H9 (cell line): Measurements from ENCODE around the gene LMO3. TPM values are rescaled to one million over a fixed set of nuclear protein-coding genes. Genes with fewer than 3 reads are reported as not detected.

Experiments
- DNase-seq: peaks from one replicate; pipeline ENCODE4 v3.0.0-alpha.2; 2017
- H2AFZ ChIP-seq: one replicate; pipeline ENCODE4 v1.6.1; 2013; ENCODE audit warnings: mild to moderate bottlenecking, low read length, control low read depth, moderate library complexity
- H2AK5ac ChIP-seq: 2 replicates; pipeline ENCODE4 v1.6.1; 2013; ENCODE audit warnings: low read length, control low read depth, mixed read lengths; ENCODE audit not compliant: insufficient read length
- H2BK120ac ChIP-seq: one replicate; pipeline ENCODE4 v1.6.1; 2013; ENCODE audit warnings: low read depth, mild to moderate bottlenecking, low read length, control low read depth, inconsistent platforms; ENCODE audit not compliant: poor library complexity, severe bottlenecking
- H2BK12ac ChIP-seq: 2 replicates; pipeline ENCODE4 v1.6.1; 2013; ENCODE audit warnings: low read length, control low read depth, mixed read lengths, low read depth; ENCODE audit not compliant: insufficient read length
- H2BK15ac ChIP-seq: 2 replicates; pipeline ENCODE4 v1.6.1; 2013; ENCODE audit warnings: low read depth, low read length, control low read depth
- H2BK20ac ChIP-seq: one replicate; pipeline ENCODE4 v1.6.1; 2013; ENCODE audit warnings: low read depth, mild to moderate bottlenecking, low read length, control low read depth, inconsistent platforms; ENCODE audit not compliant: poor library complexity, severe bottlenecking
- H2BK5ac ChIP-seq: 2 replicates; pipeline ENCODE4 v1.6.1; 2013; ENCODE audit warnings: low read length, control low read depth, mixed read lengths; ENCODE audit not compliant: insufficient read length
- H3K14ac ChIP-seq: 2 replicates; pipeline ENCODE4 v1.6.1; 2013; ENCODE audit warnings: low read length, control low read depth; ENCODE audit not compliant: insufficient read depth
- H3K18ac ChIP-seq: 2 replicates; pipeline ENCODE4 v1.6.1; 2013; ENCODE audit warnings: low read depth, mild to moderate bottlenecking, mixed read lengths, low read length, control low read depth; ENCODE audit not compliant: insufficient read length
- H3K23ac ChIP-seq: 2 replicates; pipeline ENCODE4 v1.6.1; 2013; ENCODE audit warnings: low read length, control low read depth, mixed read lengths, low read depth; ENCODE audit not compliant: insufficient read length
- H3K23me2 ChIP-seq: 2 replicates; pipeline ENCODE4 v1.6.1; 2013; ENCODE audit warnings: low read depth, mild to moderate bottlenecking, mixed read lengths, low read length, control low read depth; ENCODE audit not compliant: insufficient read length, poor library complexity, severe bottlenecking
- H3K27ac ChIP-seq: 2 replicates; pipeline ENCODE4 v1.5.1; 2013; ENCODE audit warnings: low read length, control low read depth, mixed read lengths, low read depth; ENCODE audit not compliant: insufficient read length
- H3K27me3 ChIP-seq: 2 replicates; pipeline ENCODE4 v1.6.1; 2013; ENCODE audit warnings: low read length, control low read depth, inconsistent platforms; ENCODE audit not compliant: insufficient read depth
- H3K4ac ChIP-seq: 2 replicates; pipeline ENCODE4 v1.6.1; 2013; ENCODE audit warnings: low read depth, mild to moderate bottlenecking, control low read depth, inconsistent platforms, low read length, moderate library complexity
- H3K4me1 ChIP-seq: 2 replicates; pipeline ENCODE4 v1.6.1; 2013; ENCODE audit warnings: low read length, control low read depth, inconsistent platforms; ENCODE audit not compliant: insufficient read depth
- H3K4me2 ChIP-seq: 2 replicates; pipeline ENCODE4 v1.6.1; 2013; ENCODE audit warnings: low read length, control low read depth, mixed read lengths; ENCODE audit not compliant: insufficient read length, insufficient read depth
- H3K56ac ChIP-seq: 2 replicates; pipeline ENCODE4 v1.6.1; 2013; ENCODE audit warnings: low read depth, mild to moderate bottlenecking, mixed read lengths, low read length, control low read depth; ENCODE audit not compliant: insufficient read length
- H3K79me1 ChIP-seq: 2 replicates; pipeline ENCODE4 v1.6.1; 2013; ENCODE audit warnings: low read depth, mild to moderate bottlenecking, moderate library complexity, low read length, control low read depth, inconsistent platforms; ENCODE audit not compliant: insufficient read depth, poor library complexity, severe bottlenecking
- H3K79me2 ChIP-seq: 2 replicates; pipeline ENCODE4 v1.6.1; 2013; ENCODE audit warnings: low read length, control low read depth, inconsistent platforms; ENCODE audit not compliant: insufficient read depth
- H3K9ac ChIP-seq: 2 replicates; pipeline ENCODE4 v1.6.1; 2013; ENCODE audit warnings: low read length, control low read depth, mixed read lengths; ENCODE audit not compliant: insufficient read length; ENCODE audit errors: extremely low read depth
- H3K9me3 ChIP-seq: one replicate; pipeline ENCODE4 v1.6.1; 2013; ENCODE audit warnings: low read depth, low read length, inconsistent platforms; ENCODE audit not compliant: control insufficient read depth
- H3T11ph ChIP-seq: one replicate; pipeline ENCODE4 v1.6.1; 2013; ENCODE audit warnings: mild to moderate bottlenecking, low read length, control low read depth, inconsistent platforms
- H4K20me1 ChIP-seq: one replicate; pipeline ENCODE4 v1.6.1; 2013; ENCODE audit not compliant: control insufficient read depth, insufficient read length, insufficient read depth
- H4K5ac ChIP-seq: 2 replicates; pipeline ENCODE4 v1.6.1; 2013; ENCODE audit warnings: low read depth, mild to moderate bottlenecking, mixed read lengths, low read length, control low read depth; ENCODE audit not compliant: insufficient read length
- H4K8ac ChIP-seq: replicated peaks from 2 replicates; pipeline ENCODE4 v1.6.1; 2013; ENCODE audit warnings: low read length, control low read depth, mixed read lengths, low read depth; ENCODE audit not compliant: insufficient read length
- H4K91ac ChIP-seq: 2 replicates; pipeline ENCODE4 v1.6.1; 2013; ENCODE audit warnings: low read depth, mild to moderate bottlenecking, moderate library complexity, mixed read lengths, low read length, control low read depth; ENCODE audit not compliant: insufficient read length
- H3K27ac Mint-ChIP-seq, 3 experiments: 2 replicates in 2 of 3; 3 replicates in 1 of 3; pipeline ENCODE4 v1.8.0; 2020 to 2021; ENCODE audit warnings: mixed read lengths in 3 of 3, mild to moderate bottlenecking in 1 of 3, moderate library complexity in 1 of 3
- H3K27me3 Mint-ChIP-seq: 2 replicates; pipeline ENCODE4 v1.8.0; 2021; ENCODE audit warnings: low read depth, mild to moderate bottlenecking, moderate library complexity, mixed read lengths
- H3K36me3 Mint-ChIP-seq, 3 experiments: 2 replicates in 2 of 3; 3 replicates in 1 of 3; pipeline ENCODE4 v1.8.0; 2020 to 2021; ENCODE audit warnings: low read depth in 3 of 3, mixed read lengths in 3 of 3; ENCODE audit not compliant: insufficient read depth in 1 of 3
- H3K4me1 Mint-ChIP-seq, 2 experiments: 2 replicates each; pipeline ENCODE4 v1.8.0; 2020; ENCODE audit warnings: mixed read lengths in 2 of 2
- H3K4me3 Mint-ChIP-seq, 2 experiments: 2 replicates in 1 of 2; 3 replicates in 1 of 2; pipeline ENCODE4 v1.8.0; 2020 to 2021; ENCODE audit warnings: mild to moderate bottlenecking in 2 of 2, mixed read lengths in 2 of 2, moderate library complexity in 1 of 2
- H3K9me3 Mint-ChIP-seq, 2 experiments: 2 replicates in 1 of 2; 3 replicates in 1 of 2; pipeline ENCODE4 v1.8.0; 2020; ENCODE audit warnings: mild to moderate bottlenecking in 2 of 2, mixed read lengths in 2 of 2, moderate library complexity in 1 of 2
- WGBS: extraction: QIAGEN DNeasy Blood & Tissue Kit; methylation state at CpG from one replicate; pipeline ENCODE4 v1.1.7; 2013; ENCODE audit warnings: missing lambda C conversion rate, low lambda C conversion rate, mixed read lengths; ENCODE audit not compliant: insufficient read length; ENCODE audit errors: extremely low coverage; 5-methylcytosine and 5-hydroxymethylcytosine counted together
- total RNA-seq: library from RNA; stranded (reverse); gene quantifications from 2 replicates; pipeline ENCODE4 v1.2.1, GENCODE V29; 2021
- TF ChIP-seq, protein P1 (sequence below): fragments of 200-600 bp; sonication (generic); conservative IDR thresholded peaks from 3 replicates; pipeline ENCODE4 v1.8.0; 2021; ENCODE audit warnings: antibody characterized with exemption, mild to moderate bottlenecking

The LMO3 gene
- total RNA-seq, 1 experiment from 2014 or later, result not detected

DNA sequence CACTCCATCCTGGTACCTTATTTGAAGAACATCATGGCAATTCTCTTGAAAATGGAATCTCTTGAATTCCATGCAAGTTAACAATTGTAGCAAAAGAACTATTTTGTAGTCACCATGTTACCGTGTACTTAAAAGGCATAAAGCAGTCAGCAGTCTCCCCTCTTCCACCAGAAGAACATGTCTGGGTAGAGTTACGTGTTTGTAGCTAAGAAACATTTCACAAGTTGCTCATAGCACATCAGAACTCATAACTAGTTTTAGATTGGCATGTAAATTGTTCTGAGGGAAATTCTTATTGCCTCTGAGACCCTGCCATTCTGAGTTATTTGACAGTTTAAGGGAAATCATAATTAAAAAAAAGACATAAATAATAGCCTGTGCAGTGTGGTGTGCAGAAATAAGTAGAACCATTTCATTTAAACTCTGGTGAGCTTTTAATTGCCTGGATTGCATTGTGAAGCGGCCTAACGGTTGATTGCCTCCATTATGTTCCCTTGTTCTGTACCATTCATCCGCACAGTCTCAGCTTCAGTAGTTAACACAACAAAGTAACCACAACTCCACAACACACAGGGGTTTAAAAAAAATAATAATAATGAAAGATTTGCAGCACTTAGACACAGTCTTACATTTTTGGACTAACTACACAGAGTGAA lies 2.6 kb downstream of the LMO3 start:
- Mint-ChIP-seq H3K36me3 (no peaks in the 10 kb centered on the region; a peak in 1 of 7 replicates), H3K4me3 (peak overlapping the region in 1 of 2 experiments; percentile 92; a peak in 3 of 5 replicates), H3K4me1 (peaks cover 31 to 47% of the 10 kb centered on the region in 2 experiments), H3K27me3 (peaks cover 61% of the 10 kb centered on the region), H3K9me3 (no peaks in the 10 kb centered on the region; a peak in 1 of 5 replicates), H3K27ac (no peak overlapping the region)
- Histone ChIP-seq H3K4me1 (peaks cover 3% of the 10 kb centered on the region; the same call in 1 of the 2 replicates), H3K79me1 (no peaks in the 10 kb centered on the region), H3K9ac (no peak overlapping the region), H3K14ac (no peak overlapping the region), H2AFZ (no peak overlapping the region), H3K9me3 (no peaks in the 10 kb centered on the region), H3K4ac (no peak overlapping the region), H4K8ac (no peak overlapping the region), H2AK5ac (no peak overlapping the region), H2BK12ac (no peak overlapping the region), H3K27me3 (peaks cover 2% of the 10 kb centered on the region; the same call in 1 of the 2 replicates), H3K23me2 (peaks cover 28% of the 10 kb centered on the region), H3T11ph (no peak overlapping the region), H3K4me2 (no peak overlapping the region), H3K27ac (no peak overlapping the region), H3K79me2 (no peaks in the 10 kb centered on the region), H3K56ac (no peak overlapping the region), H2BK5ac (no peak overlapping the region), H2BK120ac (no peak overlapping the region), H4K91ac (no peak overlapping the region), H3K18ac (no peak overlapping the region), H3K23ac (no peak overlapping the region), H4K20me1 (no peaks in the 10 kb centered on the region), H2BK20ac (no peak overlapping the region), H4K5ac (no peak overlapping the region), H2BK15ac (no peak overlapping the region)
- TF ChIP-seq, protein P1, sequence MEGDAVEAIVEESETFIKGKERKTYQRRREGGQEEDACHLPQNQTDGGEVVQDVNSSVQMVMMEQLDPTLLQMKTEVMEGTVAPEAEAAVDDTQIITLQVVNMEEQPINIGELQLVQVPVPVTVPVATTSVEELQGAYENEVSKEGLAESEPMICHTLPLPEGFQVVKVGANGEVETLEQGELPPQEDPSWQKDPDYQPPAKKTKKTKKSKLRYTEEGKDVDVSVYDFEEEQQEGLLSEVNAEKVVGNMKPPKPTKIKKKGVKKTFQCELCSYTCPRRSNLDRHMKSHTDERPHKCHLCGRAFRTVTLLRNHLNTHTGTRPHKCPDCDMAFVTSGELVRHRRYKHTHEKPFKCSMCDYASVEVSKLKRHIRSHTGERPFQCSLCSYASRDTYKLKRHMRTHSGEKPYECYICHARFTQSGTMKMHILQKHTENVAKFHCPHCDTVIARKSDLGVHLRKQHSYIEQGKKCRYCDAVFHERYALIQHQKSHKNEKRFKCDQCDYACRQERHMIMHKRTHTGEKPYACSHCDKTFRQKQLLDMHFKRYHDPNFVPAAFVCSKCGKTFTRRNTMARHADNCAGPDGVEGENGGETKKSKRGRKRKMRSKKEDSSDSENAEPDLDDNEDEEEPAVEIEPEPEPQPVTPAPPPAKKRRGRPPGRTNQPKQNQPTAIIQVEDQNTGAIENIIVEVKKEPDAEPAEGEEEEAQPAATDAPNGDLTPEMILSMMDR, result no peak
- DNase-seq, result no peak
- no CpG with 5 or more reads among the region's 5 CpGs for WGBS
